CD4-positive, CD25-positive, alpha-beta regulatory T cell (primary cell): Measurements from ENCODE around the gene CACNA2D1. TPM values are rescaled to one million over a fixed set of nuclear protein-coding genes. Genes with fewer than 3 reads are reported as not detected.

ENCODE experiments used
- ATAC-seq, 2 donors: fragments of 150-1000 bp; cut with Tn5 transposase; one replicate each; pipeline ENCODE4 v1.10.0; 2021; ENCODE audit warnings: low read depth in 2 of 2, moderate number of reproducible peaks in 2 of 2, moderate library complexity in 1 of 2
- DNase-seq, 3 donors: peaks; one replicate each; pipeline versions ENCODE4 v3.0.0 to v3.0.0-alpha.2; 2012 to 2022; ENCODE audit warnings: mixed read lengths in 1 of 3
- H3K27ac ChIP-seq: one replicate; pipeline ENCODE4 v1.7.0; 2013; ENCODE audit warnings: mild to moderate bottlenecking, low read length; ENCODE audit not compliant: insufficient read depth, poor library complexity, severe bottlenecking
- H3K27me3 ChIP-seq: one replicate; pipeline ENCODE4 v1.7.0; 2013; ENCODE audit warnings: low read length; ENCODE audit not compliant: control insufficient read depth, insufficient read depth
- H3K36me3 ChIP-seq: one replicate; pipeline ENCODE4 v1.7.0; 2013; ENCODE audit warnings: mild to moderate bottlenecking, low read length, moderate library complexity; ENCODE audit not compliant: control insufficient read depth, insufficient read depth
- H3K4me1 ChIP-seq: 2 replicates; pipeline ENCODE4 v1.7.0; 2013; ENCODE audit warnings: mild to moderate bottlenecking, low read length; ENCODE audit not compliant: insufficient read depth, control insufficient read depth, poor library complexity, severe bottlenecking
- H3K4me3 ChIP-seq: one replicate; pipeline ENCODE4 v1.7.0; 2013; ENCODE audit warnings: low read depth, mild to moderate bottlenecking, low read length, moderate library complexity
- H3K9me3 ChIP-seq, 2 experiments: 1 replicate in 1 of 2; 2 replicates in 1 of 2; pipeline ENCODE4 v1.7.0; 2013; ENCODE audit warnings: low read length in 2 of 2, mild to moderate bottlenecking in 1 of 2, moderate library complexity in 1 of 2; ENCODE audit not compliant: control insufficient read depth in 2 of 2
- H3K27ac Mint-ChIP-seq, 3 donors: one replicate each; pipeline ENCODE4 v1.8.0; 2020 to 2022; ENCODE audit warnings: mild to moderate bottlenecking in 3 of 3, mixed read lengths in 3 of 3, moderate library complexity in 2 of 3
- H3K27me3 Mint-ChIP-seq: one replicate; pipeline ENCODE4 v1.8.0; 2022; ENCODE audit warnings: mild to moderate bottlenecking, mixed read lengths
- H3K36me3 Mint-ChIP-seq: one replicate; pipeline ENCODE4 v1.8.0; 2020; ENCODE audit warnings: mixed read lengths
- H3K4me1 Mint-ChIP-seq, 4 donors: one replicate each; pipeline ENCODE4 v1.8.0; 2020 to 2022; ENCODE audit warnings: mixed read lengths in 4 of 4, mild to moderate bottlenecking in 1 of 4
- H3K4me3 Mint-ChIP-seq, 4 donors: one replicate each; pipeline ENCODE4 v1.8.0; 2020 to 2022; ENCODE audit warnings: mild to moderate bottlenecking in 4 of 4, mixed read lengths in 4 of 4, moderate library complexity in 3 of 4
- H3K9me3 Mint-ChIP-seq, 7 donors: one replicate each; pipeline ENCODE4 v1.8.0; 2020 to 2022; ENCODE audit warnings: mixed read lengths in 7 of 7, mild to moderate bottlenecking in 3 of 7, moderate library complexity in 2 of 7
- polyA plus RNA-seq, 4 donors: library from polyadenylated mRNA; unstranded; fragments of 300-500 nt; fragmentation: Illumina TruSeq; gene quantifications; one replicate each; pipeline ENCODE4 v1.2.3, GENCODE V29; 2021
- total RNA-seq: library from RNA; stranded (reverse); gene quantifications from one replicate; pipeline ENCODE4 v1.2.3, GENCODE V29; 2022

CACNA2D1 gene
- total and polyA plus RNA-seq, 5 donors from 2014 or later, result not detected

- H3K36me3 Mint-ChIP-seq, result no peaks in the 10 kb centered on the region
- peaks cover 0 to 8% (median 3%) of the 10 kb centered on the region in 7 donors for H3K9me3 Mint-ChIP-seq
- H3K27me3 Mint-ChIP-seq, result no peaks in the 10 kb centered on the region
- no peak overlapping the region for H3K27ac Mint-ChIP-seq
- no peak overlapping the region for H3K4me3 Mint-ChIP-seq
- no peak overlapping the region for H3K27ac ChIP-seq
- H3K4me1 ChIP-seq, result no peaks in the 10 kb centered on the region
- ATAC-seq (no peak), DNase-seq (no peak)
- H3K27me3 ChIP-seq, result no peaks in the 10 kb centered on the region
- H3K9me3 ChIP-seq, result no peaks in the 10 kb centered on the region
- no peaks in the 10 kb centered on the region for H3K36me3 ChIP-seq
- no peak overlapping the region for H3K4me3 ChIP-seq
- H3K4me1 Mint-ChIP-seq, result no peaks in the 10 kb centered on the region
These were observed 172.7 kb downstream of the CACNA2D1 start for GRCh38 chr7:82270870-82271269.

- Mint-ChIP-seq H3K9me3 (peaks cover 0 to 12% (median 5%) of the 10 kb centered on the region in 7 donors), H3K27ac (no peak overlapping the region), H3K4me1 (no peaks in the 10 kb centered on the region), H3K4me3 (no peak overlapping the region), H3K27me3 (no peaks in the 10 kb centered on the region), H3K36me3 (no peaks in the 10 kb centered on the region)
- Histone ChIP-seq H3K27me3 (no peaks in the 10 kb centered on the region), H3K36me3 (no peaks in the 10 kb centered on the region), H3K9me3 (no peaks in the 10 kb centered on the region), H3K4me3 (no peak overlapping the region), H3K4me1 (no peaks in the 10 kb centered on the region), H3K27ac (no peak overlapping the region)
- no peak for DNase-seq
- no peak for ATAC-seq
These were observed 174.9 kb downstream of the CACNA2D1 start for GRCh38 chr7:82268632-82269031.

GRCh38 chr7:82266081-82266480 is 177.5 kb downstream of the CACNA2D1 start:
- H3K27me3 ChIP-seq, result no peaks in the 10 kb centered on the region

GRCh38 chr7:82264783-82265305 is 178.7 kb downstream of the CACNA2D1 start:
- no peaks in the 10 kb centered on the region for H3K4me1 Mint-ChIP-seq

More at GRCh38 chr7:82266081-82266480, 177.5 kb downstream of the CACNA2D1 start:
- no peak overlapping the region for H3K27ac Mint-ChIP-seq
- Histone ChIP-seq H3K36me3 (no peaks in the 10 kb centered on the region), H3K4me1 (no peaks in the 10 kb centered on the region), H3K9me3 (no peaks in the 10 kb centered on the region), H3K4me3 (no peak overlapping the region), H3K27ac (no peak overlapping the region)
- ATAC-seq (no peak), DNase-seq (no peak)
- H3K9me3 Mint-ChIP-seq, result peaks cover 0 to 23% (median 6%) of the 10 kb centered on the region in 7 donors
- no peaks in the 10 kb centered on the region for H3K27me3 Mint-ChIP-seq
- H3K4me3 Mint-ChIP-seq, result no peak overlapping the region
- no peaks in the 10 kb centered on the region for H3K36me3 Mint-ChIP-seq
- H3K4me1 Mint-ChIP-seq, result no peaks in the 10 kb centered on the region

GRCh38 chr7:82263920-82264782 is 179.4 kb downstream of the CACNA2D1 start:
- no peak overlapping the region for H3K4me3 Mint-ChIP-seq
- DNase-seq (no peak), ATAC-seq (no peak)
- no peaks in the 10 kb centered on the region for H3K27me3 Mint-ChIP-seq
- Histone ChIP-seq H3K9me3 (peaks cover 0 to 5% of the 10 kb centered on the region in 2 experiments), H3K4me3 (no peak overlapping the region), H3K36me3 (no peaks in the 10 kb centered on the region), H3K4me1 (no peaks in the 10 kb centered on the region), H3K27me3 (no peaks in the 10 kb centered on the region), H3K27ac (no peak overlapping the region)
- peaks cover 0 to 29% (median 7%) of the 10 kb centered on the region in 7 donors for H3K9me3 Mint-ChIP-seq
- H3K4me1 Mint-ChIP-seq, result no peaks in the 10 kb centered on the region
- H3K36me3 Mint-ChIP-seq, result no peaks in the 10 kb centered on the region
- no peak overlapping the region for H3K27ac Mint-ChIP-seq

More at GRCh38 chr7:82264783-82265305, 178.7 kb downstream of the CACNA2D1 start:
- no peak overlapping the region for H3K4me3 ChIP-seq
- no peaks in the 10 kb centered on the region for H3K4me1 ChIP-seq
- H3K27me3 ChIP-seq, result no peaks in the 10 kb centered on the region
- Mint-ChIP-seq H3K27ac (no peak overlapping the region), H3K9me3 (peaks cover 0 to 29% (median 4%) of the 10 kb centered on the region in 7 donors), H3K4me3 (no peak overlapping the region), H3K27me3 (no peaks in the 10 kb centered on the region), H3K36me3 (no peaks in the 10 kb centered on the region)
- DNase-seq (no peak), ATAC-seq (no peak)
- no peaks in the 10 kb centered on the region for H3K9me3 ChIP-seq
- H3K27ac ChIP-seq, result no peak overlapping the region
- H3K36me3 ChIP-seq, result no peaks in the 10 kb centered on the region

GRCh38 chr7:82258181-82258580 is 185.4 kb downstream of the CACNA2D1 start:
- Mint-ChIP-seq H3K4me3 (no peak overlapping the region), H3K27me3 (peaks cover 4% of the 10 kb centered on the region), H3K4me1 (no peaks in the 10 kb centered on the region), H3K27ac (no peak overlapping the region), H3K9me3 (peaks cover 0 to 19% (median 5%) of the 10 kb centered on the region in 7 donors), H3K36me3 (no peaks in the 10 kb centered on the region)
- ATAC-seq, result no peak
- Histone ChIP-seq H3K27me3 (no peaks in the 10 kb centered on the region), H3K27ac (no peak overlapping the region), H3K4me3 (no peak overlapping the region), H3K36me3 (no peaks in the 10 kb centered on the region), H3K9me3 (peaks cover 0 to 5% of the 10 kb centered on the region in 2 experiments), H3K4me1 (no peaks in the 10 kb centered on the region)
- no peak for DNase-seq

- Histone ChIP-seq H3K4me1 (no peaks in the 10 kb centered on the region), H3K4me3 (no peak overlapping the region), H3K27me3 (no peaks in the 10 kb centered on the region), H3K36me3 (no peaks in the 10 kb centered on the region), H3K27ac (no peak overlapping the region), H3K9me3 (peaks cover 0 to 5% of the 10 kb centered on the region in 2 experiments)
- ATAC-seq (no peak), DNase-seq (no peak)
- H3K27me3 Mint-ChIP-seq, result peaks cover 4% of the 10 kb centered on the region
- no peak overlapping the region for H3K4me3 Mint-ChIP-seq
- no peaks in the 10 kb centered on the region for H3K36me3 Mint-ChIP-seq
- H3K27ac Mint-ChIP-seq, result no peak overlapping the region
- no peaks in the 10 kb centered on the region for H3K4me1 Mint-ChIP-seq
- peaks cover 0 to 13% (median 5%) of the 10 kb centered on the region in 7 donors for H3K9me3 Mint-ChIP-seq
These were observed 186.4 kb downstream of the CACNA2D1 start for GRCh38 chr7:82257118-82257695.
